Immature natural killer cell (primary cell): ENCODE results near the gene XAB2. TPM values are rescaled to one million over a fixed set of nuclear protein-coding genes. Genes with fewer than 3 reads are reported as not detected.
A peak's percentile ranks its signal among the peaks of the same experiment; 100 is the strongest.
"Not testable (repeated sequence)": the region's sequence is repeated elsewhere in the genome, so short reads cannot be mapped to it uniquely, and the experiment has no call there.

Experiments used
- DNase-seq, 3 donors: peaks; one replicate each; pipeline ENCODE4 v3.0.0; 2022; ENCODE audit warnings: mixed read lengths in 1 of 3
- H3K27ac Mint-ChIP-seq, 6 donors: one replicate each; pipeline ENCODE4 v1.8.0; 2020; ENCODE audit warnings: mixed read lengths in 6 of 6, mild to moderate bottlenecking in 5 of 6, inconsistent platforms in 4 of 6, moderate library complexity in 3 of 6
- H3K27me3 Mint-ChIP-seq, 3 donors: one replicate each; pipeline ENCODE4 v1.8.0; 2020 to 2021; ENCODE audit warnings: low read depth in 3 of 3, mild to moderate bottlenecking in 3 of 3, mixed read lengths in 3 of 3, moderate library complexity in 3 of 3, inconsistent platforms in 1 of 3
- H3K36me3 Mint-ChIP-seq, 3 donors: one replicate each; pipeline ENCODE4 v1.8.0; 2020; ENCODE audit warnings: mixed read lengths in 3 of 3, inconsistent platforms in 2 of 3, mild to moderate bottlenecking in 2 of 3
- H3K4me1 Mint-ChIP-seq, 2 donors: one replicate each; pipeline ENCODE4 v1.8.0; 2020; ENCODE audit warnings: inconsistent platforms in 2 of 2, mild to moderate bottlenecking in 2 of 2, mixed read lengths in 2 of 2, moderate library complexity in 1 of 2
- H3K4me3 Mint-ChIP-seq, 5 donors: one replicate each; pipeline ENCODE4 v1.8.0; 2020; ENCODE audit warnings: mild to moderate bottlenecking in 5 of 5, mixed read lengths in 5 of 5, inconsistent platforms in 3 of 5, moderate library complexity in 3 of 5
- H3K9me3 Mint-ChIP-seq, 6 donors: one replicate each; pipeline ENCODE4 v1.8.0; 2020; ENCODE audit warnings: mild to moderate bottlenecking in 6 of 6, mixed read lengths in 6 of 6, inconsistent platforms in 4 of 6, moderate library complexity in 3 of 6
- polyA plus RNA-seq, 3 donors: library from polyadenylated mRNA; unstranded; fragments of 300-500 nt; fragmentation: Illumina TruSeq; gene quantifications; one replicate each; pipeline ENCODE4 v1.2.3, GENCODE V29; 2021

Gene XAB2
- polyA plus RNA-seq, 3 donors from 2014 or later, result 5.5 to 13.3 (median 12.4) TPM

DNA sequence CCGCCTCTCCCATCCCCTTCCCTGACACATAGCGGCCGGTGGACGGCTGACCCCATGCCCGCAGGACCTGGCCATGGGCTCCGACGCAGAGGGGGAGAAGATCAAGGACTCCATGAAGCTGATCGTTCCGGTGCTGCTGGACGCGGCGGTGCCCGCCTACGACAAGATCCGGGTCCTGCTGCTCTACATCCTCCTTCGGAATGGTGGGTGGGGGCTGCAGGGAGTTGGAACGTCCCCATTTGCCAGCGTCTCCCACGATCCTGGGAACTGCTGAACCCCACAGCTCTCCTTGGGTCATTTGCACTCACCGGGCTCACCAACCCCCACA is 15.2 kb upstream of the XAB2 start:
- DNase-seq, result no peak
- Mint-ChIP-seq H3K4me1 (peaks cover 10% of the 10 kb centered on the region in 2 donors), H3K4me3 (no peak overlapping the region), H3K36me3 (peaks cover 4 to 9% (median 6%) of the 10 kb centered on the region in 3 donors), H3K27ac (no peak overlapping the region), H3K27me3 (peaks cover 0 to 4% (median 0%) of the 10 kb centered on the region in 3 donors), H3K9me3 (no peaks in the 10 kb centered on the region)

DNA sequence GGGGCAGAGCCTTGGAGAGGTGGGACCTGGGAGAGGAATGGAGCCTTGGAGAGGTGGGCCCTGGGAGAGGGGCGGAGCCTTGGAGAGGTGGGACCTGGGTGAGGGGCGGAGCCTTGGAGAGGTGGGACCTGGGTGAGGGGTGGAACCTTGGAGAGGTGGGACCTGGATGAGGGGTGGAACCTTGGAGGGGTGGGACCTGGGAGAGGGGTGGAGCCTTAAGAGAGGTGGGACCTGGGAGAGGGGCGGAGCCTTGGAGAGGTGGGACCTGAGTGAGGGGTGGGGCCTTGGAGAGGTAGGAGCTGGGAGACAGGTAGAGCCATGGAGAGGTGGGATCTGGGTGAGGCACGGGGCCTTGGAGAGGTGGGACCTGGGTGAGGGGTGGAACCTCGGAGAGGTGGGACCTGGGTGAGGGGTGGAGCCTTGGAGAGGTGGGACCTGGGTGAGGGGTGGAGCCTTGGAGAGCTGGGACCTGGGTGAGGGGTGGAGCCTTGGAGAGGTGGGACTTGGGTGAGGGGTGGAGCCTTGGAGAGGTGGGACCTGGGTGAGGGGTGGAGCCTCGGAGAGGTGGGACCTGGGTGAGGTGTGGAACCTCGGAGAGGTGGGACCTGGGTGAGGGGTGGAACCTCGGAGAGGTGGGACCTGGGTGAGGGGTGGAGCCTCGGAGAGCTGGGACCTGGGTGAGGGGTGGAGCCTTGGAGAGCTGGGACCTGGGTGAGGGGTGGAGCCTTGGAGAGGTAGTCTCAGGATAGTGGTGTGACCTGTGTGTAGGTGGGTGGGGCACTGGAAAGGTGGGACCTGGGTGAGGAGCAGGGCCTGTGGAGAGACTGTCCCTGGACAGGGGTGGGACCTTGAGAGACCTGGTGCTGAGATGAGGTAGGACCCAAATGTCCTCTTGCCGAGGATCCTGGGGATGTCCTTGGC is 14.5 kb upstream of the XAB2 start:
- Mint-ChIP-seq H3K27ac (peak overlapping the region in 2 of 6 donors; percentile 34 to 42), H3K4me1 (peaks cover 16% of the 10 kb centered on the region in 2 donors)
- not testable (repeated sequence) for H3K36me3 Mint-ChIP-seq, H3K4me3 Mint-ChIP-seq, H3K27me3 Mint-ChIP-seq, H3K9me3 Mint-ChIP-seq
- DNase-seq, result peak; percentile 9 to 20 (median 19)

DNA sequence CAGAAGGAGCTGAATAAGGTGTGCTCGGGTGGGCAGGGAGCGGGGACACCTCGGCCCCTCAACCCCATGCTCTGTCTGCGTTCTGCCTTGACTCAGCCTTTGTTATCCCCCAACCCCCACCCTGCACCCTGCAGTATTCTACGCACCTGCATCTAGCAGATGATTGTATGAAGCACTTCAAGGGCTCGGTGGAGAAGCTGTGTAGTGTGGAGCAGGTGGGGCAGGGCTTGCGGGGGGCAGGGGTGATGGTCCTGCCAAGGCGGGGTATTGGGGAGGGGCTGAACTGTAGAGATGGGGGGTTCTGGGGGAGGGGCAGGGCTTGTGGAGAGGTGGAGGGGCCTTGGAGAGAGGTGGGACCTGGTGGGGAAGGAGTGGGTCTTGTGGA is 13.7 kb upstream of the XAB2 start:
- Mint-ChIP-seq H3K4me3 (no peak overlapping the region), H3K36me3 (peaks cover 4 to 9% (median 6%) of the 10 kb centered on the region in 3 donors), H3K27me3 (peaks cover 0 to 5% (median 0%) of the 10 kb centered on the region in 3 donors), H3K4me1 (peaks cover 20 to 21% of the 10 kb centered on the region in 2 donors), H3K27ac (peak overlapping the region in 2 of 6 donors; percentile 34 to 42), H3K9me3 (no peaks in the 10 kb centered on the region)
- no peak for DNase-seq

DNA sequence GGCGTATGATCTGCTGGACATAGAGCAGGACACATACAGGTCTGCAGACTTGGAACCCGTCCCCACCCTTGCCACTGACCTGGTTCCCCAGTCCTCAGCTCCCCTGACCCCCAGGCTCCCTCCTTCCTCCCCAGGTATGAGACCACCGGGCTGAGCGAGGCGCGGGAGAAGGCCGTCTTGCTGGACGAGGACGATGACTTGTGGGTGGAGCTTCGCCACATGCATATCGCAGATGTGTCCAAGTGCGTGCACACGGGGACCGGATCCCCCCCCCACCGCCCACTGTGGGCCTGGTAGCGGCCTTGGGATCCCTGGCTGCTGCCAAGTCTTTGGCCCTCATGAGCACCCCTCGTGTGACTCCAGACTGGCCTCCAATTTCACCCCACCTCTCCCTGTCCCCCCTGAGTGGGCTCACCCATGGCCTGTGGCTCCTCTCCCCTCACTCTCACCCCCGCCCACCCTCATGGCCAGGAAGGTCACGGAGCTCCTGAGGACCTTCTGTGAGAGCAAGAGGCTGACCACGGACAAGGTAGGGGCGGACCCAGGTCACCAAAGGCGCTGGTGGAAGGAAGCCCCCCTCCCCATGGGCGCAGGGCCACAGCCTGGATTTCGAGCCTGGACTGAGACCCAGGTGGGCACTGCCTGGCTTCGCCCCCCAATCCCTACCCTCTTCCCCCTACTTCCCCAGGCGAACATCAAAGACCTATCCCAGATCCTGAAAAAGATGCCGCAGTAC is 13.1 kb upstream of the XAB2 start:
- H3K9me3 Mint-ChIP-seq, result no peaks in the 10 kb centered on the region
- no peak overlapping the region for H3K27ac Mint-ChIP-seq
- H3K27me3 Mint-ChIP-seq, result peaks cover 0 to 5% (median 0%) of the 10 kb centered on the region in 3 donors
- peaks cover 24 to 27% of the 10 kb centered on the region in 2 donors for H3K4me1 Mint-ChIP-seq
- no peak for DNase-seq
- no peak overlapping the region for H3K4me3 Mint-ChIP-seq
- H3K36me3 Mint-ChIP-seq, result peaks cover 4 to 9% (median 6%) of the 10 kb centered on the region in 3 donors

DNA sequence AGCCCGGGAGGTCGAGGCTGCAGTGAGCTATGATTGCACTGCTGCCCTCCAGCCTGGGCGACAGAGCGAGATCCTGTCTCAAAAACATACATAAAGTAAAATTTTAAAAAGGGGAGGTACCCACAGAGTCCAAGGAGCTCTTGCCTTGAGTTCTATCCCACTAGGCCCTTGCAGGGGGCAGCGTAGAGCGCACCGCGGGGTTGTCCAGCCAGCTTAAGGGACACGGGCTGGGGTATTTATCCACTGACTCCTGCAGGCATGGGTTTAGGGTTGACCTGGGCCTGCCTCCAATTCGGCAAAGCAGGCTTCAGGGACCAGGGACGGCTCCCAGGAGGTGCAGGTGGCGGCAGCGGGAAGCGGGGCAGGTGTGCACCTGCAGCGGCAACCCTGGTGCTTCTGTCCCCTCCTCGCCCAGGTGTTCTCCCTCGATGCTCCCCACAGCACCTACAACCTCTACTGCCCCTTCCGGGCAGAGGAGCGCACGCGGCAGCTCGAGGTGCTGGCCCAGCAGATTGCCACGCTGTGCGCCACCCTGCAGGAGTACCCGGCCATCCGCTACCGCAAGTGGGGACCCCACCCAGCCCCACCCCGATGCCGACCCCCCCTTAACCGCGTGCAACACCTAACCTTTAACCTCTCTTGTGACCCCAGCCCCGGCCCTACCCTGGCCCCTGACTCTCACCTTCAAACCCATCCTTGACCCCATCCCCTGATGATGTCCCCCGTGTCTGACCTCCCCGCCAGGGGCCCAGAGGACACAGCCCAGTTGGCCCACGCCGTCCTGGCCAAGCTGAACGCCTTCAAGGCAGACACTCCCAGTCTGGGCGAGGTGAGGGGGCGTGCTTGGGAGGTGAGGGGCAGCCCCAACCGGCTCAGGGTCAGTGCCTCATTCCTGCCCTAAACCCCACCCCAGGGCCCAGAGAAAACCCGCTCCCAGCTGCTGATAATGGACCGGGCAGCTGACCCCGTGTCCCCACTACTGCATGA is 12.2 kb upstream of the XAB2 start:
- no peak for DNase-seq
- H3K36me3 Mint-ChIP-seq, result peaks cover 4 to 9% (median 6%) of the 10 kb centered on the region in 3 donors
- H3K9me3 Mint-ChIP-seq, result no peaks in the 10 kb centered on the region
- no peak overlapping the region for H3K4me3 Mint-ChIP-seq
- H3K4me1 Mint-ChIP-seq, result peaks cover 26 to 30% of the 10 kb centered on the region in 2 donors
- peaks cover 0 to 10% (median 0%) of the 10 kb centered on the region in 3 donors for H3K27me3 Mint-ChIP-seq
- no peak overlapping the region for H3K27ac Mint-ChIP-seq

DNA sequence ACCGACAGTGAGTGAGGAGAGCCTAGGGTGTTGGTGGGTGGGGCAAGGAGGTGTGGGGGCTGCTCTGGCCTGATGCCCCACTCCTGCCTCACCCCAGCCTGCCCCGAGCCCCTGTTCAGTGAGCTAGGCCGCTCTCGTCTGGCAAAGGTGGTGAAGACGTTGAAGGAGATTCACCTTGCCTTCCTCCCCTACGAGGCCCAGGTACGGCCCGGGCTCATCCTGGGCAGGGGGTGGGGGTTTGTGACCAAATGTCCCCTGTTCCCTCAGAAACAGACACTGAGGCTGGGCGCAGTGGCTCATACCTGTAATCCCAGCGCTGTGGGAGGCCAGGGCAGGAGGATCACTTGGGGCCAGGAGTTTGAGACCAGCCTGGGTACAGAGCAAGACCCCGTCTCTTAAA is 11.5 kb upstream of the XAB2 start:
- peaks cover 4 to 8% (median 5%) of the 10 kb centered on the region in 3 donors for H3K36me3 Mint-ChIP-seq
- DNase-seq, result no peak
- H3K27ac Mint-ChIP-seq, result no peak overlapping the region
- H3K27me3 Mint-ChIP-seq, result peaks cover 0 to 10% (median 0%) of the 10 kb centered on the region in 3 donors
- H3K9me3 Mint-ChIP-seq, result no peaks in the 10 kb centered on the region
- H3K4me3 Mint-ChIP-seq, result no peak overlapping the region
- H3K4me1 Mint-ChIP-seq, result peaks cover 33 to 38% of the 10 kb centered on the region in 2 donors

DNA sequence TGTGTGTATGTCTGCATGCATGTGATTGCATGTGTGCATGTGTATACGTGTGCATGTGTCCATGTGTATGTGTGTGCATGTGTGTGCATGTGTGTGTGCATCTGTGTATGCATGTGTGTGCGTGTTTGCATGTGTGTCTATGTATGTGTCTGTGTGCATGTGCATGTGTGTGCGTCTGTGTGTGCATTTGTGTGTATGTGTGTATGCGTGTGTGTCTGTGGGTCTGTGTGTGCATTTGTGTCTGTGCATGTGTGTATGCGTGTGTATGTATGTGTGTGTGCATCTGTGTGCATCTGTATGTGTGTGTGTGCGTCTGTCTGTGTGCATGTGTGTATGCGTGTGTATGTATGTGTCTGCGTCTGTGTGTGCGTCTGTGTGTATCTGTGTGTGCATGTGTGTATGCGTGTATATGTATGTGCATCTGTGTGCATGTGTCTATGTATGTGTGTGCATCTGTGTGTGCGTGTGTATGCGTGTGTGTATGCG is 10.6 kb upstream of the XAB2 start:
- peaks cover 0 to 12% (median 0%) of the 10 kb centered on the region in 3 donors for H3K27me3 Mint-ChIP-seq
- no peaks in the 10 kb centered on the region for H3K9me3 Mint-ChIP-seq
- peak overlapping the region; percentile 8 to 42 (median 30) for H3K4me3 Mint-ChIP-seq
- no peak for DNase-seq
- peaks cover 3 to 6% (median 4%) of the 10 kb centered on the region in 3 donors for H3K36me3 Mint-ChIP-seq
- H3K27ac Mint-ChIP-seq, result peak overlapping the region; percentile 0 to 76 (median 32)
- H3K4me1 Mint-ChIP-seq, result peaks cover 36 to 45% of the 10 kb centered on the region in 2 donors

DNA sequence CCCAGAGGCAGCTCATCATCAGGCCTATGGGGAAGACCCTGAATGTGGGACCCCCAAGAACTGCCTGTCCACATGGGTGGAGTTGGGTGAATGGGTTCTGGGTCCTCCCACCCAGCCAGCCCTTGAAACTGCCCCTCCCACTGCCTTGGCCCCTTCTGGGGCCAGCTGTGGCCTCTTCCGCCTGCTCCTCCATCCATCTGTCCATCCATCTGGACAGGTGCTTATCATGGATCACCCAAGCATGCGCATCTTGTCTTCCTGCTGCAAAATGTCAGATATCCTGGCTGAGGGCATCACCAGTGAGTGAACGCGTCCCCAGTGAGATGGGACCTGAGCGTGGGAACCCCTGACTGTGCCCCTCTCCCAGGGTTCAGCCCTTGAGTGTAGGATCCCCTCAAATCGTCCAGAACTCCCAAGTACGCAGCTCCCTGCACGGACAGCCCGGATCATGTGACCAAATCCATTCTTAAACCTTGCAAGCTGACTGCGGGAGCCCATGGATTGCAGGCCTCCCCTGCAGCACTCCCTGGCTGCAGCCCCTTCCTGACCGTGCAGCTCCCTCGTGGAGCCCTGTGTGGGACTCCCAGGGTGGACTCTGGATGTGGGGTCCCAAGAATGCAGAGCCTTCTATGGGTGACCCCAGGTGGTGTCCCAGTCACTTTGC is 9.6 kb upstream of the XAB2 start:
- Mint-ChIP-seq H3K4me3 (peak overlapping the region; percentile 4 to 67 (median 42)), H3K36me3 (peaks cover 3 to 6% (median 4%) of the 10 kb centered on the region in 3 donors), H3K4me1 (peaks cover 36 to 45% of the 10 kb centered on the region in 2 donors), H3K27ac (peak overlapping the region; percentile 3 to 67 (median 60)), H3K9me3 (no peaks in the 10 kb centered on the region), H3K27me3 (peaks cover 0 to 8% (median 0%) of the 10 kb centered on the region in 3 donors)
- no peak for DNase-seq

DNA sequence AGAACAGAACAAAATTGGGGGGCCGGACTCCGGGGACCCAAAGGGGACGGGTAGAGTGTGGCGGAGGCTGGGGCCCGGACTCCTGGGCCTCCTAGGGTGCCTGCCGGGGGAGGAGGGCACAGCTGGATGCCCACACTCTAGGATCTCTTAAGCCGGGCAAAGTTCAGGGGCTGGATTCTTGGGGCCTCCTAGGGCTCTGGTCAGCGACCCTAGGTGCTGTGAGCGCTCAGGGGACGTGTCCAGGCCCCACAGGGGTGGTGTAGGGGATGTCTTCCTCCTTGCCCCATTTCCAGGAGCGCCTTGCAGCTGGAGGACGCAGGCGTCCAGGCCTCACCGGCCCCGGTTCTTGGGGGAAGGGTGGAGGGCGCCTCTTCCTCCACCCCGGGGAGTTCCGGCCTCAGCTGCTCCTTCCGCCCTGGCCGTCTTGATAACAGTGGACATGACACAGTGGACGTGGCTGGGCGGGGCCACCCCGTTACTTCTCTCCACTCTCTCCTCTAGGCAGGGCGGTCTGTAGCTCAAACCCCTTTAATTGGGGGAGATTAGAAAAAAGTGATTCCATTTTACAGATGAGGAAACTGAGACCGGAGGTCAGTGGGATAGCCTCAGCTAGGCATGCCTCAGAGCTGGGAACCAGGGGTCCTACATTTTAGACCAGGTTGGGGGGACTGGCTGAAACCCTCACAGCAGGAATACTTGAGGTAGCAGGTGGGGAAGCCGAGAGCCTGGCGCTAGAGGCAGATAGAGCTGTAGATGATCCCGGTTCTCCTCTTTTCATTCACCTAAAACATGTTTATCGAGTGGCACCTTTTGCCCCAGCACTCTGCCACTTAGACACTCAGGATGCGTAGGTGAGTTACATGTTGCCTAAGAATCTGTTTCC is 8.3 kb upstream of the XAB2 start:
- Mint-ChIP-seq H3K36me3 (peaks cover 3 to 6% (median 4%) of the 10 kb centered on the region in 3 donors), H3K4me3 (peak overlapping the region; percentile 82 to 87 (median 83)), H3K27ac (peak overlapping the region; percentile 83 to 93 (median 90)), H3K4me1 (peaks cover 36 to 45% of the 10 kb centered on the region in 2 donors), H3K27me3 (peaks cover 0 to 8% (median 0%) of the 10 kb centered on the region in 3 donors), H3K9me3 (no peaks in the 10 kb centered on the region)
- peak in 2 of 3 donors; percentile 21 to 32 for DNase-seq

DNA sequence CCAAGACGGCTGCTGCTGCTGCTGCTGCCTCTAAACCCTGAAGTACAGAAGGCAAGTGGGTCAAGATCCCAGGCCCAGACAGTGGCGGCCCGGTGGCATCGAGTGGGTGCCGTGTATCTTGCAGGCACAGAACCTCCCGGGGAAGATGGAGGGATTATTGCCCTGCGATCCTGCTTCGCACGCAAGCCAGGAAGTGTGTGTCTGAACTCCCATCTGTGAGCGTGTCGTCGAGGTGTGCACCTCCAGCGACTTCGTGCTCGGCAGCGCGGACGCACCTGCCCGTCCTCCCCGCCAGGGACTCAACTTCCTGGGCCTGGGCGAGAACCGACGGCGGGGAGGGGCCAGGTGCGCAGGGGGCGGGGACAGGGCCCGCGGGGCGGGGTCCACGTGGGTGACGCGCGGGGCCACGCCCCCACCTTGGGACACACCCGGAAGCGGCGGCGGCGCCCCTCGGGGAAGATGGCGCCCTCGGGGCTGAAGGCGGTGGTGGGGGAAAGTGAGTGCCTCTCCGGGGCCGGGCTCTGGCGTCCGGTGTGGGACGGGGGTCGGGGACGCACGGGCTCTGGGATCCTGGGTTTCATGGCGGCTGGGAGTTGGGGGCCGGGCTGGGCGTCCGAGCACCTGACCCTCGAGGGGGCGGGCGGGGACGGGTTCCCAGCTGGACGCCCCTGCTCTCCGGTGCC is 7.5 kb upstream of the XAB2 start, which contains the start of gene STXBP2:
TSS of gene STXBP2 (plus strand) at position 420 of the 683 bp plus-strand sequence. CDS start at position 460, 40 bp downstream.
- Mint-ChIP-seq H3K27ac (peak within 1 kb of the TSS; percentile 88 to 93 (median 90)), H3K27me3 (peaks cover 0 to 8% (median 0%) of the 10 kb centered on the region in 3 donors), H3K36me3 (peaks cover 3 to 6% (median 4%) of the 10 kb centered on the region in 3 donors), H3K4me3 (peak within 1 kb of the TSS; percentile 82 to 87 (median 83)), H3K4me1 (peaks cover 38 to 45% of the 10 kb centered on the region in 2 donors), H3K9me3 (no peaks in the 10 kb centered on the region)
- peak; percentile 87 to 90 (median 88) for DNase-seq

DNA sequence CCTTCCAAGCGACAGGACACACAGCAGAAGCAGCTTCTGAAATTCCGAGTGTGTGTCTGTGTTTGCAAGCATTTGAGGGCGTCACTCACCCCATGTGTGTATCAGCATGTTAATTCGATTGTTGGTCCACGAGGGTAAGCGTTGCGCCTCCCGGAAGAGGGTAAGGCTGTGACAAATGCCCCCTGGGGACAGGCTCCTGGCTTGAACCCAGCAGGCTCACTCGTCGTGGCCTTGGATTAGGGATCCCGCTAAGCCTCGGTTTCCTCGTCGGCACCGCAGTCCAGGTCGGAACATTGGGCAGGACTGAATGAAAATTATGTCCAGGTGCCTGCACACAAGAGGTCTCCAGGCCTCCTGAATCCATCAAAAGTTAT is 7.0 kb upstream of the XAB2 start:
- H3K27me3 Mint-ChIP-seq, result peaks cover 0 to 8% (median 0%) of the 10 kb centered on the region in 3 donors
- DNase-seq, result no peak
- H3K27ac Mint-ChIP-seq, result peak overlapping the region; percentile 88 to 93 (median 90)
- no peaks in the 10 kb centered on the region for H3K9me3 Mint-ChIP-seq
- H3K36me3 Mint-ChIP-seq, result peaks cover 3 to 6% (median 4%) of the 10 kb centered on the region in 3 donors
- peaks cover 41 to 45% of the 10 kb centered on the region in 2 donors for H3K4me1 Mint-ChIP-seq
- peak overlapping the region; percentile 82 to 87 (median 83) for H3K4me3 Mint-ChIP-seq
